ENCODE data around the gene CHST6.

GRCh38 chr16:75485230-75486013 is 9.8 kb downstream of the CHST6 start:
- no peak for TF ChIP-seq CTCF (conservative IDR thresholded peaks at IDR 0.05 in 1 of 2, IDR thresholded peaks at IDR 0.05 in 1 of 2; ENCODE audit: extremely low read depth in 1 of 2, insufficient read depth in 1 of 2, low read depth in 1 of 2, low read length in 2 of 2)
- TF ChIP-seq EZH2 (IDR thresholded peaks at IDR 0.05; ENCODE audit: borderline replicate concordance, low read length): no peak
